HG02870 (cell line): Measurements from ENCODE around the gene PEX14.

Experiments
- ATAC-seq: cut with Tn5 transposase; IDR thresholded peaks from one replicate; pipeline ENCODE4 v1.9.1; 2021; ENCODE audit warnings: mild to moderate bottlenecking, moderate library complexity; ENCODE audit not compliant: unreplicated experiment

Gene PEX14

GRCh38 chr1:10675813-10676212 is 201.1 kb downstream of the PEX14 start:
- no peak for ATAC-seq

GRCh38 chr1:10676963-10677362 is 202.2 kb downstream of the PEX14 start:
- ATAC-seq, result no peak

GRCh38 chr1:10677491-10678391 is 203.0 kb downstream of the PEX14 start:
- no peak for ATAC-seq

- no peak for ATAC-seq
Measured at GRCh38 chr1:10678402-10678801, 203.7 kb downstream of the PEX14 start.

GRCh38 chr1:10678852-10679251 is 204.1 kb downstream of the PEX14 start:
- no peak for ATAC-seq

- ATAC-seq, result no peak
Measured at GRCh38 chr1:10679496-10680220, 204.9 kb downstream of the PEX14 start.
